ENCODE measurements around the gene FER. TPM values are rescaled to one million over a fixed set of nuclear protein-coding genes. Genes with fewer than 3 reads are reported as not detected.

FER gene
- total RNA-seq, 1 experiment from 2014 or later, result 16.4 TPM

GRCh38 chr5:109155625-109156024 is 407.9 kb downstream of the FER start:
- Histone ChIP-seq H3K36me3 (ENCODE audit: insufficient read depth, low read length, poor library complexity, severe bottlenecking) (no peaks in the 10 kb centered on the region), H3K9me3 (ENCODE audit: low read depth, low read length, poor library complexity, severe bottlenecking) (no peaks in the 10 kb centered on the region), H3K4me1 (ENCODE audit: insufficient read depth, low read length, poor library complexity, severe bottlenecking) (peaks cover 5% of the 10 kb centered on the region), H3K27ac (ENCODE audit: low read depth, low read length, poor library complexity, severe bottlenecking) (no peak overlapping the region), H3K27me3 (replicated peaks; ENCODE audit: insufficient read depth, low read depth, low read length, poor library complexity) (no peaks in the 10 kb centered on the region), H3K4me3 (ENCODE audit: low read depth, low read length, poor library complexity, severe bottlenecking) (no peak overlapping the region)
- intact Hi-C loops (cut with micrococcal nuclease; ENCODE audit: unreplicated experiment), result no loop called here
- BruUV-seq (replicated peaks), result no TSS peak
- CTCF ChIA-PET, result no interaction called here
- TF ChIP-seq, protein P1, sequence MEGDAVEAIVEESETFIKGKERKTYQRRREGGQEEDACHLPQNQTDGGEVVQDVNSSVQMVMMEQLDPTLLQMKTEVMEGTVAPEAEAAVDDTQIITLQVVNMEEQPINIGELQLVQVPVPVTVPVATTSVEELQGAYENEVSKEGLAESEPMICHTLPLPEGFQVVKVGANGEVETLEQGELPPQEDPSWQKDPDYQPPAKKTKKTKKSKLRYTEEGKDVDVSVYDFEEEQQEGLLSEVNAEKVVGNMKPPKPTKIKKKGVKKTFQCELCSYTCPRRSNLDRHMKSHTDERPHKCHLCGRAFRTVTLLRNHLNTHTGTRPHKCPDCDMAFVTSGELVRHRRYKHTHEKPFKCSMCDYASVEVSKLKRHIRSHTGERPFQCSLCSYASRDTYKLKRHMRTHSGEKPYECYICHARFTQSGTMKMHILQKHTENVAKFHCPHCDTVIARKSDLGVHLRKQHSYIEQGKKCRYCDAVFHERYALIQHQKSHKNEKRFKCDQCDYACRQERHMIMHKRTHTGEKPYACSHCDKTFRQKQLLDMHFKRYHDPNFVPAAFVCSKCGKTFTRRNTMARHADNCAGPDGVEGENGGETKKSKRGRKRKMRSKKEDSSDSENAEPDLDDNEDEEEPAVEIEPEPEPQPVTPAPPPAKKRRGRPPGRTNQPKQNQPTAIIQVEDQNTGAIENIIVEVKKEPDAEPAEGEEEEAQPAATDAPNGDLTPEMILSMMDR (conservative IDR thresholded peaks at IDR 0.05; ENCODE audit: low read depth, low read length), result no peak
- TF ChIP-seq EZH2 (IDR thresholded peaks at IDR 0.05; ENCODE audit: borderline replicate concordance, low read depth, low read length, poor library complexity, severe bottlenecking), result no peak
- DNase-seq (ENCODE audit: low spot score), result no peak
- POLR2A ChIA-PET (ENCODE audit: low non-redundant PET), result no interaction called here

GRCh38 chr5:109156885-109157284 is 409.2 kb downstream of the FER start:
- intact Hi-C loops (cut with micrococcal nuclease; ENCODE audit: unreplicated experiment), result no loop called here
- Histone ChIP-seq H3K27me3 (replicated peaks; ENCODE audit: insufficient read depth, low read depth, low read length, poor library complexity) (no peaks in the 10 kb centered on the region), H3K4me3 (ENCODE audit: low read depth, low read length, poor library complexity, severe bottlenecking) (no peak overlapping the region), H3K36me3 (ENCODE audit: insufficient read depth, low read length, poor library complexity, severe bottlenecking) (no peaks in the 10 kb centered on the region), H3K27ac (ENCODE audit: low read depth, low read length, poor library complexity, severe bottlenecking) (no peak overlapping the region), H3K4me1 (ENCODE audit: insufficient read depth, low read length, poor library complexity, severe bottlenecking) (peaks cover 5% of the 10 kb centered on the region), H3K9me3 (ENCODE audit: low read depth, low read length, poor library complexity, severe bottlenecking) (no peaks in the 10 kb centered on the region)
- DNase-seq (ENCODE audit: low spot score), result no peak
- TF ChIP-seq EZH2 (IDR thresholded peaks at IDR 0.05; ENCODE audit: borderline replicate concordance, low read depth, low read length, poor library complexity, severe bottlenecking), result no peak
- TF ChIP-seq, protein P1 (conservative IDR thresholded peaks at IDR 0.05; ENCODE audit: low read depth, low read length), result no peak
- POLR2A ChIA-PET (ENCODE audit: low non-redundant PET), result no interaction called here
- no TSS peak for BruUV-seq (replicated peaks)
- CTCF ChIA-PET, result no interaction called here

DNA sequence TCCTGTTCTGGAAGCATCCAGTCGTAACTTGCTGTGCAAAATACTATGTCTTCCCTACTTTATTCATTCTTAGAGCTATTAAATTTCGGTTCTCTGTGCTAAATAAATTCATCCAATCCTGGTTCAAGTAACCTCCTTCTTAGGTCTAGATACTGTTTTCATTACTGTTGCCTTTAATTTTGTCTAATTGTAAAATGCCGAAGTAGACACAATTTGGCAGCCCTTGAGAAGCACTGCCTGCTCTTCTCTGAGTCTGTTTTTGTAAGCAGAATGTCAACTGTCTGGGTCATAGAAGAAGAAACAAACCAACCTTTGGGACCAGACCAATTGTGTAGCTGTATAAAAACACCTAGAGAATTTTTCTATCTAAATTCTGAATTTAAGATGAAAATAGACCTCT is 412.8 kb downstream of the FER start:
- Histone ChIP-seq H3K27me3 (replicated peaks; ENCODE audit: insufficient read depth, low read depth, low read length, poor library complexity) (no peaks in the 10 kb centered on the region), H3K9me3 (ENCODE audit: low read depth, low read length, poor library complexity, severe bottlenecking) (no peaks in the 10 kb centered on the region), H3K4me3 (ENCODE audit: low read depth, low read length, poor library complexity, severe bottlenecking) (no peak overlapping the region), H3K27ac (ENCODE audit: low read depth, low read length, poor library complexity, severe bottlenecking) (no peak overlapping the region), H3K36me3 (ENCODE audit: insufficient read depth, low read length, poor library complexity, severe bottlenecking) (no peaks in the 10 kb centered on the region), H3K4me1 (ENCODE audit: insufficient read depth, low read length, poor library complexity, severe bottlenecking) (peaks cover 5% of the 10 kb centered on the region)
- TF ChIP-seq, protein P1 (conservative IDR thresholded peaks at IDR 0.05; ENCODE audit: low read depth, low read length), result no peak
- TF ChIP-seq EZH2 (IDR thresholded peaks at IDR 0.05; ENCODE audit: borderline replicate concordance, low read depth, low read length, poor library complexity, severe bottlenecking), result no peak
- BruUV-seq (replicated peaks), result no TSS peak
- DNase-seq (ENCODE audit: low spot score), result no peak
- intact Hi-C loops (cut with micrococcal nuclease; ENCODE audit: unreplicated experiment), result no loop called here
- CTCF ChIA-PET, result no interaction called here
- POLR2A ChIA-PET (ENCODE audit: low non-redundant PET), result no interaction called here

All from A673 (cell line).